GM10248 (cell line): ENCODE data around the gene SNTG2.

Source experiments
- CTCF ChIA-PET: fragments of 300-600 bp; sonication (Branson Sonifier 250); formaldehyde crosslinking; extraction: SDS; loops from one replicate; lab custom pipeline; 2021; ENCODE audit warnings: antibody characterized with exemption; lab: Yijun Ruan, JAX
- POLR2A ChIA-PET: fragments of 350-650 bp; sonication (Branson Sonifier 250); formaldehyde crosslinking; extraction: SDS; loops from one replicate; lab custom pipeline; 2020; ENCODE audit warnings: antibody characterized with exemption; lab: Yijun Ruan, JAX
- DNase-seq: peaks from one replicate; pipeline ENCODE4 v3.0.0; 2012; ENCODE audit errors: extremely low spot score
- TF ChIP-seq, protein P1 (sequence below): IDR thresholded peaks from 2 replicates; pipeline ENCODE4 v1.5.1; 2012; ENCODE audit warnings: mild to moderate bottlenecking, low read depth; ENCODE audit errors: extremely low read depth, missing control alignments, control extremely low read depth

Gene SNTG2

DNA sequence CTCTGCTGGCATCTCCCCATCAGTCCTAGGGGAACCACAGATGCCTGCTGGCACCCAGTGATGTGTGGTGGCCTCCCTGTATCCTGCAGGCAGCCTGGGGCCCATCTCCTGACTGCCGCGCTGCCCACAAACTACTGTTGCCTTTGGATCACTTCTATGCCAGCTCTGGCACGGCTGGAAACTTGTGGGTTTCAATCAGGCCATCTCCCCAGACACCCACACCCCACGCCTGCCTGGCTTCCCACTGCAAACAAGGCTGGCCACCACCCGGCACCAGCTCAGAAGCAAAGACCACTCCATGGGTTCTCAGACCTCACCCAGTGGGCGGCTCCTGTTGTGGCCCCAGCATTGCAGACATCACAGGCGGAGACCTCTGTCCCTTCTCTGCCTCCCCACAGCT lies 447.5 kb downstream of the SNTG2 start:
- ChIA-PET POLR2A (no interaction called here), CTCF (no interaction called here)
- TF ChIP-seq, protein P1, sequence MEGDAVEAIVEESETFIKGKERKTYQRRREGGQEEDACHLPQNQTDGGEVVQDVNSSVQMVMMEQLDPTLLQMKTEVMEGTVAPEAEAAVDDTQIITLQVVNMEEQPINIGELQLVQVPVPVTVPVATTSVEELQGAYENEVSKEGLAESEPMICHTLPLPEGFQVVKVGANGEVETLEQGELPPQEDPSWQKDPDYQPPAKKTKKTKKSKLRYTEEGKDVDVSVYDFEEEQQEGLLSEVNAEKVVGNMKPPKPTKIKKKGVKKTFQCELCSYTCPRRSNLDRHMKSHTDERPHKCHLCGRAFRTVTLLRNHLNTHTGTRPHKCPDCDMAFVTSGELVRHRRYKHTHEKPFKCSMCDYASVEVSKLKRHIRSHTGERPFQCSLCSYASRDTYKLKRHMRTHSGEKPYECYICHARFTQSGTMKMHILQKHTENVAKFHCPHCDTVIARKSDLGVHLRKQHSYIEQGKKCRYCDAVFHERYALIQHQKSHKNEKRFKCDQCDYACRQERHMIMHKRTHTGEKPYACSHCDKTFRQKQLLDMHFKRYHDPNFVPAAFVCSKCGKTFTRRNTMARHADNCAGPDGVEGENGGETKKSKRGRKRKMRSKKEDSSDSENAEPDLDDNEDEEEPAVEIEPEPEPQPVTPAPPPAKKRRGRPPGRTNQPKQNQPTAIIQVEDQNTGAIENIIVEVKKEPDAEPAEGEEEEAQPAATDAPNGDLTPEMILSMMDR: no peak
- no peak for DNase-seq

DNA sequence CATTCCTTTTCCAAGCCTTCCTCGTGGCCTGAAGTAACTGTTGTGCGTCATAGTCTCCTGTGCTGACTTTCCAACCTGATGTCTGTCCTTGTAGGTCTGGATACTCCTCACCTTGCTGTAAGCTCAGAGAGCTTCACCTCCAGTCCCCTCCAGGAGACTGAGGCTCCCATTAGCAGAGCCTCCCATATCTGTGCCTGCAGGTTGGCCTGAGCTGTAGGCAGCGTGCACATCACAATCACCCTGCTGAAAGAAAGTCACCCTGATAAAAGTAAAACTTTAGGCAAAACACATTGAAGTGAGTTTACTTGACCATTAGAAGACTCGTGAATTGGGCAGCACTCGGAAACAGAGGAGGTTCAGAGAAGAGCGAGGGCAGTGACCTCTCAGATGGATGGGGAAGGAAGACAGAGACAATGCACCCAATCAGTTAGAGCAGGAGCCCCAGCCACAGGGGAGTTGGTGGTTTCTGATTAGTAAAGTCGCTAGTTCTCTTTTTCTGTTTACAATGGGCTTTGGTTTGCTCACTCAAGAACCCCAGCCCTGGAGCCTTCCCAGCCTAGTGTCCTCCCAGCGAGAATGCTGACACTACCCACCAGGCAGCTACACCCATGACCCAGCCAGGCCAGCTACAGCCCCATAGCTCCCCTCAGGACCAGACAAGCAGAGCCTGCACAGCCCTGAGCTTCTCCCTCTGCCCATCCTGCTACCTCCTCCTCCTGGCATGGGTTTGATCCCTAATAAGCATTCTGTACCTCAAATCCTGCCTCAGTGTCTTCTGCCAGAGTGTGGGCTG lies 450.5 kb downstream of the SNTG2 start:
- no peak for DNase-seq
- POLR2A ChIA-PET: no interaction called here
- CTCF ChIA-PET: no interaction called here
- TF ChIP-seq, protein P1: no peak

DNA sequence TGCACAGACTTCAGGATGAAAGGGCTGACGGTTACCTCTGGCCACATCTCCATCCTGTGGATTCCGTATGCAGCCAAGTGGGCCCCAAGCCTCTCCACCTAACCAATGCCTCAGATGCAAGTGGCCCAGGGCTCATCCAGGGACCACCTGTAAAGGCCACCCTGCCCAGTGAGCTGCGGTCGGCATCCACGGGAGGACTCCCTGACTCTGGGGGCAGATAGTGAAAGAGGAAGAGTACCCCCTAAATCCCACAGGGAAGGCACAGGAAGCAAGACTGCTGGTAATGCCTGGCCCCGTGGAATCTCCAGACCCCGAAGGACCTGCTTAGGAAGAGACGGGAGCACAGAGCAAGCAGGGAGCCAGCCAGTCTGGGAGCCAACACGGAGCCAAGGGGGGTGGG lies 451.4 kb downstream of the SNTG2 start:
- DNase-seq: no peak
- TF ChIP-seq, protein P1: no peak
- ChIA-PET CTCF (no interaction called here), POLR2A (no interaction called here)

DNA sequence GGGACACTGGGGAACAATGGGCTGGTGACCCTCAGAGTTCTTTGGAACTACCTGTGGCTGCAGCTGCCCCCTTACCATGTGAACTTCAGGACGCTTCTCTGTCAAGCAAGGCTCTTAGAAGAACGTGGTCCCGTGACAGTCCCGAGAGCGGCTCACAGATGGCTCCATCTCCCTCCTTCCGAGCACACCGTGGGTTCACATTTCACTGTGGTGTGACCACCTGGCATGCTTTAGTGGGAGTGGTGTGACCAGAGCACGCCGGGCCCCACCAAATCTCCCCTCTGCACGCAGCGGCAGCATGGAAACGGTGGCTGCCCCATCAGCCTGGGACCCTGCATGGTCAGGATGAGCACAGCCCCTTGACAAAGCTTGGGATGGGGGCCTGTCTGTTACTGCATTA lies 452.9 kb downstream of the SNTG2 start:
- ChIA-PET POLR2A (no interaction called here), CTCF (no interaction called here)
- TF ChIP-seq, protein P1: no peak
- DNase-seq: no peak

DNA sequence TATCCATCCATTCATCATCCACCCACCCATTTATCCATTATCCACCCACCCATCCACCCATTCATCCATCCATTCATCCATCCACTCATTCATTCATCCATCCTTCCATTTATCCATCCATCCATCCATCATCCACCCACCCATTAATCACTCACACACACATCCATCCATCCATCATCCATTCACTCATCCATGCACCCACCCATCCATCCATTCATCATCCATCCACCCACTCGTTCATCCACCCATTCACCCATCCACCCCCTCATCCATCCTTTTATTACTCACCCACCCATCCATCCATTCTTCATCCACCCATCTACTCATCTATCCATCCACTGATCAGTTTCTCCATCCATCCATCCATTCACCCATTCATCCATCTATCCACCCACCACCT lies 454.5 kb downstream of the SNTG2 start:
- CTCF ChIA-PET: no interaction called here
- POLR2A ChIA-PET: no interaction called here
- TF ChIP-seq, protein P1: no peak
- DNase-seq: no peak

DNA sequence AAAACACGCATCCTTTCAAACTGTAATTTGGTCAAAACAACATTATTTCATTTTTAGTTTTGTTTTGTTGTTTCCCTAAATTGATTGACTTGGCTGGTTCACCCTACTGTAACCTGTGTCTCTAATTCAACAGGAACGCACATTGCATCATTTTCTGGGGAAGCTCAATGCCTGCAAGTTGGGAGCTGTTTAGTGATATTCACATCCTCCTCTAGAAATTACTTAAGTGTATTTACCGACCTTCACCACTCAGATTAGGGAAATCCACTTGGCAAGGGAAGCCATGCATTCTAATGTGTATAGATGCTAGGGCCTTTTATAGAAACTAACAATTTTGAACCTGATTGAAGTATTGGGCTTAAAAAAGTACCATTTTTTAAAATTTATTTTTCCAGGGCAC lies 455.3 kb downstream of the SNTG2 start:
- POLR2A ChIA-PET: no interaction called here
- TF ChIP-seq, protein P1: no peak
- CTCF ChIA-PET: interaction anchor here (1.5 kb wide), 1 partner anchor 10 kb away, joined by 5 read pairs; no protein-coding TSS in a partner anchor
- DNase-seq: no peak
